Uterus (tissue), 4 donors: ENCODE measurements around the gene ATP6V0A4. TPM values are rescaled to one million over a fixed set of nuclear protein-coding genes. Genes with fewer than 3 reads are reported as not detected.

ENCODE experiments used
- DNase-seq, 2 donors: peaks; one replicate each; pipeline ENCODE4 v3.0.0-alpha.2; 2019 to 2020
- H3K27ac ChIP-seq, 2 donors: fragments of 200-600 bp; sonication (generic); 1 replicate in 1 of 2; 2 replicates in 1 of 2; pipeline ENCODE4 v1.5.1; 2016 to 2018
- H3K27me3 ChIP-seq, 2 donors: fragments of 200-600 bp; sonication (generic); one replicate each; pipeline ENCODE4 v1.5.1; 2018 to 2019; ENCODE audit warnings: control low read depth in 1 of 2
- H3K36me3 ChIP-seq, 2 donors: fragments of 200-600 bp; sonication (generic); one replicate each; pipeline ENCODE4 v1.5.1; 2019; ENCODE audit warnings: control low read depth in 1 of 2
- H3K4me1 ChIP-seq, 2 donors: fragments of 200-600 bp; sonication (generic); one replicate each; pipeline ENCODE4 v1.5.1; 2018 to 2019; ENCODE audit warnings: control low read depth in 1 of 2
- H3K4me3 ChIP-seq, 2 donors: fragments of 200-600 bp; sonication (generic); 1 replicate in 1 of 2; 2 replicates in 1 of 2; pipeline ENCODE4 v1.5.1; 2018 to 2019; ENCODE audit warnings: mild to moderate bottlenecking in 1 of 2
- H3K9me3 ChIP-seq, 2 donors: fragments of 200-600 bp; sonication (generic); one replicate each; pipeline ENCODE4 v1.5.1; 2019; ENCODE audit warnings: control low read depth in 1 of 2
- POLR2A ChIP-seq, 2 donors: fragments of 450-650 bp; IDR thresholded peaks; one replicate each; pipeline ENCODE4 v1.6.1; 2016; ENCODE audit warnings: antibody characterized with exemption in 2 of 2, mild to moderate bottlenecking in 1 of 2, moderate library complexity in 1 of 2
- intact Hi-C: fragments of 100-400 bp; cut with DNase I; formaldehyde crosslinking; loops from one replicate; pipeline ENCODE4 v1.15.1; 2023; ENCODE audit warnings: low total_unique reads
- total RNA-seq, 4 donors: library from RNA; depleted of rRNA in 3 of 4; stranded (reverse); fragments of >200 nt in 3 of 4; gene quantifications; one replicate each; pipeline versions ENCODE4 v1.1.0 to v1.2.4, GENCODE V29; 2014 to 2023
- TF ChIP-seq, protein P1 (sequence below), 4 experiments: fragments of 200-600 bp in 2 of 4; fragments of 450-650 bp in 2 of 4; sonication (generic) in 2 of 4; IDR thresholded peaks; one replicate each; pipeline ENCODE4 v1.5.1; 2016 to 2019; ENCODE audit warnings: antibody characterized with exemption in 4 of 4, mild to moderate bottlenecking in 2 of 4, moderate library complexity in 1 of 4
- donor health status: DM: yes; HTN: yes; CAD: no.

ATP6V0A4 gene
- total RNA-seq, 4 donors from 2014 or later = not detected

DNA sequence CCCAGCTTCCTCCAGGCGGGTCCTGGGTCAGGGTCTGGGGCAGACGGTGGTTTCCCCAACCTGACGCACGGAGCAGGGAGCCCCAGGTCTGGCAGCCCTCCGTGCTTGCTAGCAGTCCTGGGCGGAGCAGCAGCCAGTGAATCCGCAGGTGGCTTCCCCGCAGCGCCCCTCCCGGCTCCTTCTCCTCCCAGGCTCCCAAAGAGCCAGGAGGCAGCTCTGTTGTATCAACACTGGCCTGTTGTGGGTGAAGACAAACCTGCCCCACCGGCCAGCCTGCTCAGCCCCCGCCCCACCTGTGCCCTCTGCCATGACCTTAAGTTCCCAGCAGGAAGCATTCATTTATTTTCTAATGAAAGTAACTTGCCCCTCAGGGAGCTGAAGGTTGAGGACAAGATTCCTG lies 24.2 kb downstream of the ATP6V0A4 start:
- H3K4me1 ChIP-seq = no peaks in the 10 kb centered on the region
- no peak for DNase-seq
- TF ChIP-seq POLR2A (IDR thresholded peaks at IDR 0.05) = no peak
- TF ChIP-seq, protein P1, sequence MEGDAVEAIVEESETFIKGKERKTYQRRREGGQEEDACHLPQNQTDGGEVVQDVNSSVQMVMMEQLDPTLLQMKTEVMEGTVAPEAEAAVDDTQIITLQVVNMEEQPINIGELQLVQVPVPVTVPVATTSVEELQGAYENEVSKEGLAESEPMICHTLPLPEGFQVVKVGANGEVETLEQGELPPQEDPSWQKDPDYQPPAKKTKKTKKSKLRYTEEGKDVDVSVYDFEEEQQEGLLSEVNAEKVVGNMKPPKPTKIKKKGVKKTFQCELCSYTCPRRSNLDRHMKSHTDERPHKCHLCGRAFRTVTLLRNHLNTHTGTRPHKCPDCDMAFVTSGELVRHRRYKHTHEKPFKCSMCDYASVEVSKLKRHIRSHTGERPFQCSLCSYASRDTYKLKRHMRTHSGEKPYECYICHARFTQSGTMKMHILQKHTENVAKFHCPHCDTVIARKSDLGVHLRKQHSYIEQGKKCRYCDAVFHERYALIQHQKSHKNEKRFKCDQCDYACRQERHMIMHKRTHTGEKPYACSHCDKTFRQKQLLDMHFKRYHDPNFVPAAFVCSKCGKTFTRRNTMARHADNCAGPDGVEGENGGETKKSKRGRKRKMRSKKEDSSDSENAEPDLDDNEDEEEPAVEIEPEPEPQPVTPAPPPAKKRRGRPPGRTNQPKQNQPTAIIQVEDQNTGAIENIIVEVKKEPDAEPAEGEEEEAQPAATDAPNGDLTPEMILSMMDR (IDR thresholded peaks at IDR 0.05) = no peak
- no peaks in the 10 kb centered on the region for H3K36me3 ChIP-seq
- H3K27ac ChIP-seq = no peak overlapping the region
- H3K27me3 ChIP-seq = no peaks in the 10 kb centered on the region
- no peak overlapping the region for H3K4me3 ChIP-seq
- intact Hi-C loops = no loop called here
- no peaks in the 10 kb centered on the region for H3K9me3 ChIP-seq

DNA sequence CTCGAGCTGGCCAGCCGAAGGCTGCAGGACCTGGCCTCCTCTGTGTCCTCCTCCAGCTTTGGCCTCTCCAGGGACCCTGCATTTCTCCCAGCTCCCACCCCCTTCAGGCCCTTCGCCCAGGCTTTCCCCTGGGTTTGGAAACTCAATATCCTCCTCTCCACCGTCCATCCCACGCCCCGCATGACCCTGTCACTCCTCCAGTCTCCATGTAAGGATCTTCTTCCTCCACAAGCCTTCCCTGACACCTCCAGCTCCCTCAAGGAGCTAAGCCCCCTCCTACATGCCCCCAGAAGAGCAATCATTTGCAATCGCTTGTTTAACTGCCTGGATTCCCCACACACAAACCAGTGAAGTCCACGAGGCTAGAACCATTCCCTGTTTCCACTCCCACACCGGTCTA lies 24.8 kb downstream of the ATP6V0A4 start:
- Histone ChIP-seq H3K9me3 (no peaks in the 10 kb centered on the region), H3K27me3 (no peaks in the 10 kb centered on the region), H3K4me3 (no peak overlapping the region), H3K36me3 (no peaks in the 10 kb centered on the region), H3K4me1 (no peaks in the 10 kb centered on the region), H3K27ac (no peak overlapping the region)
- TF ChIP-seq, protein P1 (IDR thresholded peaks at IDR 0.05) = no peak
- TF ChIP-seq POLR2A (IDR thresholded peaks at IDR 0.05) = no peak
- intact Hi-C loops = no loop called here
- no peak for DNase-seq

DNA sequence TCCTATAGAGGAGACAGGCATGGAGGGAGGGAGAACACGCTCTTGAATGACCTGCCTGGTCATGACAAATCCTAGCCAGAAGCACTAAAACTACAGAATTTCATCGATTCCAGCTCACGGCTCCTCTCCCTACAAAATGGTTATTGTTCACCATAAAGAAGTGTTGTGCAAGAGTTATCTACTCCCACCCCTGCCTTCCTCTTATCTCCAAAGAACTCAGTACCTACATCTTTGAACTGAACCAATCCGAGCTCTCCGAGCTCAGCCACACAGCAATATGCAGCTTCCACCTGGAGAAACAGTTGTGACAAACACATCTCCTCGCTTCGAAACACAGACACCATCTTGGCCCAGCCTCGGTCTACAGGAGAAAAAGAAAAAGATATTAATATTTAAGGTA lies 27.1 kb downstream of the ATP6V0A4 start:
- no peak for DNase-seq
- H3K9me3 ChIP-seq = no peaks in the 10 kb centered on the region
- no peaks in the 10 kb centered on the region for H3K36me3 ChIP-seq
- intact Hi-C loops = no loop called here
- no peak for TF ChIP-seq POLR2A (IDR thresholded peaks at IDR 0.05)
- TF ChIP-seq, protein P1 (IDR thresholded peaks at IDR 0.05) = no peak
- no peak overlapping the region for H3K4me3 ChIP-seq
- no peak overlapping the region for H3K27ac ChIP-seq
- H3K27me3 ChIP-seq = no peaks in the 10 kb centered on the region
- H3K4me1 ChIP-seq = no peaks in the 10 kb centered on the region

DNA sequence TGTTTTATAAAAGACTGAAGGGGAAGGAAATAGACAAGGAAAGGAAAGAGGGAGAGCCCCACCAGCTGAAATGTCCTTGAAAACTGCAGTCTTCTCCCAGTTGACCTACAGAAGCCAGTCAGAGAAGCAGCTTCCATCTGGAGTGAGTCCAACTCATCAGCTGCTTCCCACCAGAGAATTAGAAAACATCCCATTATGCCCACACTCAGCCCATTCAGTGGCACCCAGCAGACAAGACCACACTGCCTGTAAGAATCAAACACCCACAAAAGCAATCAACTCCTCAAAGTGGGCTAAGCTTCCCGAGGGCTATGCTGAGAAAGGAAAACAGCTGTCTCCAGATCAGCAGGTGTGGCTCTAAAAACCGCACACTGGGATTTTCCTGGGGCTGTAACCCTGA lies 29.8 kb downstream of the ATP6V0A4 start:
- Histone ChIP-seq H3K27me3 (no peaks in the 10 kb centered on the region), H3K4me1 (no peaks in the 10 kb centered on the region), H3K36me3 (no peaks in the 10 kb centered on the region), H3K27ac (no peak overlapping the region), H3K9me3 (no peaks in the 10 kb centered on the region), H3K4me3 (no peak overlapping the region)
- DNase-seq = no peak
- TF ChIP-seq, protein P1 (IDR thresholded peaks at IDR 0.05) = no peak
- no peak for TF ChIP-seq POLR2A (IDR thresholded peaks at IDR 0.05)
- intact Hi-C loops = no loop called here

DNA sequence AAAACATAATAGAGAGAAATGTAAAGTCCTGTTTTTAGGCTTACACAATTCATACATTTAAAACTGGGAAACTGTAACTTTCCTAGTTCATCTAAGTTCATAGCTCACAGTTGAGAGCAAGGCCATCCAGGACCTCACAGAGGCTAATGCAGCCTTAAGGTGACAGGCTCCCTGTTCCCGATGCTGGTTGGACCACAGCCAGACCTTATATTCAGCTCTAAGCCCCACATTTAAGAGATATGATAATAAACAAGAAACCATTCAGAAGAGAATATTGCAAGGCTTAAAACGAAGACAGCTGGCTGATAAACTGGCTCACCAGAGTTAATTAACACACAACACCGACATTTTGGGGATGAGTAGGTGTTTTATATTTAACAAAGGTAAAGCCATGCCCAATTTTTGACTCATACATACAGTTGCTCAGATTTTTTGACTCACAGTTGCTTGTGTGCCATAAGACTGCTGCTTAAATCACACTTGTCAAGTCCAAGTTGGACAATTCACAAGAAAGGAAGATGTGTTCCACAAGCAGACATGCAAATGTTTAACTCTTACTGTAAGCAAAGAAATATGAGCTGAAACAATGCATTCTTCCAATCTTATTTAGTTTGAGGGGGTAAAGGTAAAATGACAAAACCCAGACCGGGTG lies 41.3 kb downstream of the ATP6V0A4 start:
- DNase-seq = no peak
- Histone ChIP-seq H3K9me3 (no peaks in the 10 kb centered on the region), H3K4me3 (no peak overlapping the region), H3K27ac (no peak overlapping the region), H3K27me3 (no peaks in the 10 kb centered on the region), H3K4me1 (no peaks in the 10 kb centered on the region), H3K36me3 (no peaks in the 10 kb centered on the region)
- intact Hi-C loops = no loop called here
- no peak for TF ChIP-seq POLR2A (IDR thresholded peaks at IDR 0.05)
- TF ChIP-seq, protein P1 (IDR thresholded peaks at IDR 0.05) = no peak
